Femur (tissue), 1 donor: ENCODE data around the gene KIF2C.
"Not testable (repeated sequence)": the region's sequence is repeated elsewhere in the genome, so short reads cannot be mapped to it uniquely, and the experiment has no call there.

Source experiments
- DNase-seq: peaks from one replicate; pipeline ENCODE4 v3.0.0-alpha.2; 2017

Gene KIF2C

DNA sequence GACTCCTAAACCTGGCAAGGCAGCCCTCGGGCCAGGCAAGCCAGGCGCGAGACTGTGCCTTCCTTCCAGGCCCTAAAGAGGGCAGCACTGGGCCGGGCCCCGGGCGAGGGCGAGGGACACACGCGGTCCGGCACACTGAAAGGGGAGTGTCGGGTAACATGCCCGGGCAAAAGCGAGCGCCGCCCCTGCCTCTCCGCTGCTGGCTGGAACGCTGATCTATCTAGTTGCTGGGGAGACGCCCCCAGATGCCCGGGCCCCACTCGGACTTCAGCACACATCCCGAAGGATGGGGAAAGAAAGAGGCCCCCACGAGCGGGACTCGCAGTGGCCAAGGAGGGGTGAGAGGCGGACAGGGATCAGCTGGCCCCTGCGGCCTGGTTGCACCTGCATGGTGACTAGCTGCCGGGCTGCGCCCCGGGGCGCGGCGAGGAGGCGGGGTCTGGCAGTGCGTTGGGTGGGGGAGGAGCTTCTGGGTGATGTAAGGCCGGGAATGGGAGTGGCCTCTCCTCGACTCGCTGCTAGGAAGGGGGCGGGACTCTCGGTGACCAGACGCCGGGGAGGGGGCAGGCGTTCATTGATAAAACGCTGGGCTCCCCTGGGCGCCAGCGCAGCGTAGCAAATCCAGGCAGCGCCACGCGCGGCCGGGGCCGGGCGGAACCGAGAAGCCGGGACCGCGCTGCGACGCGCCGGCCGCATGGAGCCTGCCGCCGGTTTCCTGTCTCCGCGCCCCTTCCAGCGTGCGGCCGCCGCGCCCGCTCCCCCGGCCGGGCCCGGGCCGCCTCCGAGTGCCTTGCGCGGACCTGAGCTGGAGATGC, 60.3 kb downstream of the KIF2C start, which contains the start of gene PLK3:
Gene PLK3 (plus strand): TSS at position 608 of the 815 bp plus-strand sequence. CDS start 87 bp downstream, at position 695.
- peak; percentile 99 for DNase-seq

DNA sequence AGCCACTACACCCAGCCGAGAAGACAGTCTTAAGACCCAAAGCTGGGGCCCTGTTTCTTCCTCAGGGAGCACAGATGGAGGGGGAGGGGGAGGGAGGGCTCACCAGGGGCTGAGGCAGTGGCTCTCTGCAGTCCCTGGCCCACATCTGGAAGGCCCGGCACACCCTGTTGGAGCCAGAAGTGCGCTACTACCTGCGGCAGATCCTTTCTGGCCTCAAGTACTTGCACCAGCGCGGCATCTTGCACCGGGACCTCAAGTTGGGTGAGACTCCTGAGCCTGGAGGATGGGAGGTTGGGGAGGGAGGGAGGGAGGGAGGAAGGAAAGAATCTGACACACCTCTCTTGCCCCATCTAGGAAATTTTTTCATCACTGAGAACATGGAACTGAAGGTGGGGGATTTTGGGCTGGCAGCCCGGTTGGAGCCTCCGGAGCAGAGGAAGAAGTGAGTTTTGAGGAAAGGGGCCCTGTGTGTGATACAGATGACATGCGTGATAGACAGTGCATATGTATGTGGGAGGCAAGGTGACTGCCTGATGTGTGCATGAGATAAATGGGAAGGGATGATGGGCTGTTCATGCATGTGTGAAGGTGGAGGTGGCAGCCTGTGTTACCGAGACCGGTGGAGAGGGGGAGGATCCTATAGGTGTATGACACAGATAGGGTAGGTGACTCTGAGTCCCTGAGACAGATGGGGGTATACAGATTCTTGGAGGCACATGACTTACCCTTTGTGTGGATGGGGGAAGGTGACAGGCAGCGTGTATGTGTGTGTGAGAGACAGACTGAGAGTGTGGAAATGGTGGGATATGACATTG, 62.1 kb downstream of the KIF2C start:
- no peak for DNase-seq

DNA sequence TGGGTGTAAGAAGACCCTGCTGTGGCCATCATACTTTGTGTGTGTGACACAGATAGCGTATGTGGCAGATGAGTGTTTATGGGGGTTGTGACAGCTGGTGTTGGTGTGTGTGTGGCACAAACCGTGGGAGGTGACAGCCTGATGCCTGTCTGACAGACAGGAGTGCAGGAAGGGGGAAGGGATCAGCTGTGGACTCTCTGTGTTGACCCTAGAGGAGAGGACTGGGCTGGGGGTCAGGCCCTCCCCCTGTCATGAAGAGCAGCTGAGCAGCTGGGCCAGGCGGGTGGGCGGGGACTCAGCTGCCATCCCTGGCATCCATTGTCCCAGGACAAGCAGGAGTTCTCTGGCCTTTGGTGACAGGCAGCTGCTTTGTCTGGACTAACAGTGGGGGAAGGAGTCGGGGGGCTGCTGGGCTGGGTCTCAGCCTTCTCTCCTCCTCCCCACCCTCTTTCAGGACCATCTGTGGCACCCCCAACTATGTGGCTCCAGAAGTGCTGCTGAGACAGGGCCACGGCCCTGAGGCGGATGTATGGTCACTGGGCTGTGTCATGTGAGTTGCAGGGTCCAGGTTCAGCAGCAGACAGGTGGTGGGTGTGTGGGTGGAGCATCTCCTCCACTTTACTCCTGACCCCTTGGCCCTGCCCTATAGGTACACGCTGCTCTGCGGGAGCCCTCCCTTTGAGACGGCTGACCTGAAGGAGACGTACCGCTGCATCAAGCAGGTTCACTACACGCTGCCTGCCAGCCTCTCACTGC, 62.8 kb downstream of the KIF2C start:
- peak; percentile 74 for DNase-seq

DNA sequence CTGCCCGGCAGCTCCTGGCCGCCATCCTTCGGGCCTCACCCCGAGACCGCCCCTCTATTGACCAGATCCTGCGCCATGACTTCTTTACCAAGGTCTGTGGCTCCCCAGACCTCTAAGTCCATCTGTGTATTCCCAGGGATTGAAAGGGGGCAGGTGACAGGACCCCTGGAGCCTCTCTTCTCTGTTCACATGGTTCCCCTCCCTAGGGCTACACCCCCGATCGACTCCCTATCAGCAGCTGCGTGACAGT, 63.4 kb downstream of the KIF2C start:
- DNase-seq: no peak

DNA sequence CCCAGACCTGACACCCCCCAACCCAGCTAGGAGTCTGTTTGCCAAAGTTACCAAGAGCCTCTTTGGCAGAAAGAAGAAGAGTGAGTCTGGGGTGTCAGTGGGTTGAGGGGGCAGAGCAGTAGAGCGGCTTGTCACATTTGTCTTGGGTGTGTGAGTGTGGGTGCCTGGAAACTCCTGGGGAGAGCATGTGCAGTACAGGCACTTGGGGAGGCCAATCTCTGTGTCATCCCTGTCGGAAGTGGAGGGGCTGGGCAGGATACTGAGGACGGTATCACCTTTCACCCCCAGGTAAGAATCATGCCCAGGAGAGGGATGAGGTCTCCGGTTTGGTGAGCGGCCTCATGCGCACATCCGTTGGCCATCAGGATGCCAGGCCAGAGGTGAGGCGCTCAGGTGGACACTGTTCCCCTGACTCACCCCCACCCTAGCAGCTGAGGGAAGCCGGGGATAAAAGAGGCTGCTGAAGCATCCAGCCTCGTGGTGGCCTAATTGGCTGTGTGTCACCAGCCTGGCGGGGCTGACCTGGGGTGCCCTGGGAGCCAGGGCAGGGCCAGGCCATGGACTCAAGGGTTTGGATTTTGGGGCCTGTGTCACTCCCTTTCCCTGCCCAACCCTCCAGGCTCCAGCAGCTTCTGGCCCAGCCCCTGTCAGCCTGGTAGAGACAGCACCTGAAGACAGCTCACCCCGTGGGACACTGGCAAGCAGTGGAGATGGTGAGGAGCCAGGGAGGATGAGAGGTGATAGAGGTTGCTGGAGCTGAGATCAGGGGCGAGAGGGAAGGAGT, 63.9 kb downstream of the KIF2C start:
- DNase-seq: no peak

DNA sequence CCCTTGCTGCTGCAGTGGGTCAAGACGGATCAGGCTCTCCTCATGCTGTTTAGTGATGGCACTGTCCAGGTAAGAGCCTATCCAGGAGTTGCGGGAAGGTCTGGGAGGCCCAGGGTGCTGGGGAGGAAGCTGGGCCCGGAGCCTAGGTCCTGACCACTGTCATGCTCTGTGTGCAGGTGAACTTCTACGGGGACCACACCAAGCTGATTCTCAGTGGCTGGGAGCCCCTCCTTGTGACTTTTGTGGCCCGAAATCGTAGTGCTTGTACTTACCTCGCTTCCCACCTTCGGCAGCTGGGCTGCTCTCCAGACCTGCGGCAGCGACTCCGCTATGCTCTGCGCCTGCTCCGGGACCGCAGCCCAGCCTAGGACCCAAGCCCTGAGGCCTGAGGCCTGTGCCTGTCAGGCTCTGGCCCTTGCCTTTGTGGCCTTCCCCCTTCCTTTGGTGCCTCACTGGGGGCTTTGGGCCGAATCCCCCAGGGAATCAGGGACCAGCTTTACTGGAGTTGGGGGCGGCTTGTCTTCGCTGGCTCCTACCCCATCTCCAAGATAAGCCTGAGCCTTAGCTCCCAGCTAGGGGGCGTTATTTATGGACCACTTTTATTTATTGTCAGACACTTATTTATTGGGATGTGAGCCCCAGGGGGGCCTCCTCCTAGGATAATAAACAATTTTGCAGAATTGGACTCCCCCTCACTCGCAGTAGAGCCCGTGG, 65.8 kb downstream of the KIF2C start:
- no peak for DNase-seq

DNA sequence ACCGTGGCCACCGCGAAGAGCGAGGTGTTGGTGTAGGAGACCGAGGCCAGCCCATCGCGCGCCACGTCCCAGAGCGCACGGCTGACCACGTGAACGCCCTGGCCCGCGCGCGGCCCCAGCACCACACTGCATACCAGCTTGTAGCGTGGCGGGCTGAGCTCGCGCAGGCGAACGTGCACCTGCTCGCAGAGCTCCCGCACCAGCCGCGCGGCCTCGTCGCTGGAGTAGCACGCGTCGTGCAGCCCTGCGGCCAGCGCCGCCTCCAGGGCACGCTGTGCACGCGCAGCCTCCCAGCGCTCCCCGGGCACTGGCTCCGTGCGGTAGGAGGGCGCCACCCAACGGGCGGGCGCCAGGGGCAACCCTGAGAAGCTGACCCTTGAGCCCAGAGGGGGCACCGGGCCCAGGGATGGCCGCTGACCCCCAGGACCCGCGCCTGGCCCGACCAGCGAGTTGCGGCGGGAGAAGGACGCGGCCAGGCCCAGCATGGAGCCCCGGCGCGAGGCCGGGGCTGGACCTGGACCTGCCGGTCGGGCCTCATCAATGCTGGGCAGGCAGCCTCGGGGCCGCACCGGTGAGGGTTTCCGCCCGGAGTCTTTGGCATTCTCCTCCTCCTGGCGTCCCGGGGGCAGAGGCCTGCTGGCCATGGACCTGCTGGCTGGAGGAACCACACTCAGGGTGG, 66.5 kb downstream of the KIF2C start:
- DNase-seq: no peak

DNA sequence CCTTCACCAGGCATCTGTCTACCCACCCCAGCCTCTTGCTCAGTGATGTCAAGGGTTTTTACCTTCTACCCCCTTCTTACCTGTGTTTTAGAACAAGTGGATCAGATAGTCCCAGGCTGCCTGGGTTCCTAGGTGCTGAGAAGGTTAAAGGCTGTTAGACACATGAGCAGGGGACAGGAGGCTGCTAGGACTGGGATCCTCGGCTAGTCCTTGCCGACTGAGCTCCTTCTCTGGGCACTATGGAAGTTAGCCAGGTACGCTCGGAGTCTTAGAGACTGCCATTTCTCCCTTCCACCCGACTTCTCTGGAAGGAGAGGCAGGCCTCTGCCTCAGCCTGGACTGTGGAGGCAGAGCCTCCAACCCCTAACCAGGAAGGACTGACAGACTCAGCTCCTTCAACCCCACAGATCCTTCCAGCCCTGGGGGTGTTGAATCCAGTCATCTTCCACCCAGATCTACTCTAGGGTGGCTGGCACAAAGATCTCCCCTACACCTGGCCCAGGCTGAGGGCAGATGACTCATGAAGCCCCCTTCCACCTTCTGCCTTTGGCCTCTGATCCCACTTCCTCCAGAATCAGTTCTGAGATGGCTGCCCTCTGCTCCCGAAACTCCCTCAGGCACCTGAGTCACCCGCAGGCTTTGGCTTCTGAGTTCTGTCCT, 67.2 kb downstream of the KIF2C start, which contains the start of gene DYNLT4:
Gene DYNLT4 (minus strand): TSS at position 648 of the 660 bp plus-strand sequence. CDS start 683 bp downstream, outside the sequence.
- no peak for DNase-seq

DNA sequence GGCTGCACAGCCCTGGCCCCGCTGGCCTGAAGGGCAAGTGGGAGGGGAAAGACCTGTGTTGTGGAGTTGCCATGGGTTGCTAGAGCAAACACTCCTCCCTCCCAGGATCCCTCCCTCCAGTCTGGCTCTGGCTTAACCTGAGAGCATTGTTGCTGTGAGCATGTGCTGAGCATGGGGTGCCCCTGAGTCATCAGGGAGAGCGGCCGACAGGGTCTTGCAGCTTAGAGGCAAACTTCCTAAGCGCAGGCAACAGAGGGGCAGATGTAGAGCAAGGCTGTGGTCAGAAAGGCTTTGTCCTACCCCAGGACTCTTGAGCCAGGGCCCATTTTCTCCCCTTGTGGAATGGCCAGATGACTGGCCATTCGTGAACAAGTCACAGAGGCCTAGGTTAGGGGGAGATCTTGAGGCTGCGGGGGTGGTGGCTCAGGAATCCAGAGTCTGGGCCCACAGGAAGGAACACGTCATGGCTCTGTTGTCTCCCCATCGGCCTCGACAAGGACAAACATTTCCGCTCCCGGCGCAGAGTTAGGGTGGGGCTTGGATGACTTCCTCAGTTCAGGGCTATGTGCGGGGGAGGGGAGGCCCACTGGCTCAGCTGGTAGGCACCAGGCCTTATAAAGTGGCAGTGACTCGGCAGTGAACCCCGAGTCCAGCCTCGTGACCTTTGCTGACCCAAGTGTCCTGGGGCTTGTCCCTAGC, 67.9 kb downstream of the KIF2C start:
- peak; percentile 96 for DNase-seq

DNA sequence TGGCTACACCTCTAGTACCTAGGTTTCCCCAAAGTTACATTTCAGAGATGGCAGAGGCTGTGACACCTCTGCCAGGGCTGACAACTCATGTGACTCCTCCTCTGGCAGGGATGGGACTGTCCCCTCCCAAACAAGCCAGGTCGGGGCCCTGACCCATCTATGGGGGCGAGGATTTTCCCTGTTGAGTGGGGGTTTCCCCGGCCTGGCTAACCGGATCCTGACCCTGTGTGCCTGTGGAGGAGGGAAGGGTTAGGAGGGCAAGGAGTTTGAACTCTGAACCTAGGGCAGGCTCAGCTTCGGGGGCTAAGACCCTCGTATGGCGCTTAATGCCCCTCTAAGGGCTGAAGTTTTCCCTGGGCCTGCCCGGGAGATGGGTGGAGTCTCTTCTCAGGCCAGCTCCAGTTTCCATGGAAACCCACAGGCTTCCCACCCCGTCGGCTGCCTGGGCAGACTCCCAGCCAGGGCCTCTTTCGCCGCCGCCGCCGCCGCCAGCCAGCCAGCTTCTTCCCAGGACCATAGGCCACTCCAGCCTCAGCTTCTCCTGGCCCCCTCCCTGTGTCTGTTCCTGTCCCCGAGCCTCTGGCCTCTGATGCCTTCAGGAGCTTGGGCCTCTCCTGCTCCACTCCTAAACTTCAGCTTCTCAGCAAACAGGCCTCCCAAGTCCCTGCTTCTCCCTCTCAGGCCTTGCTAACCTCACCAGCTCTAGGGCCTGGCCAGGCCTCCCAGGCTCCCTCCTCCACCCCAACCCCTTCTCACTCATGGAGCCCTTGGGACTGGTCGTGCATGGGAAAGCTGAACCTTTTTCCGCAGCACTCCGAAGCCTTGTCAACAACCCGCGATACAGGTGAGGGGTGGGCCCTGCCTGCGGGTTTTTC, 68.7 kb downstream of the KIF2C start, which contains the start of gene BTBD19:
Gene BTBD19 (plus strand): TSS at position 461 of the 875 bp plus-strand sequence. CDS start 298 bp downstream, at position 759.
- peak; percentile 95 for DNase-seq

DNA sequence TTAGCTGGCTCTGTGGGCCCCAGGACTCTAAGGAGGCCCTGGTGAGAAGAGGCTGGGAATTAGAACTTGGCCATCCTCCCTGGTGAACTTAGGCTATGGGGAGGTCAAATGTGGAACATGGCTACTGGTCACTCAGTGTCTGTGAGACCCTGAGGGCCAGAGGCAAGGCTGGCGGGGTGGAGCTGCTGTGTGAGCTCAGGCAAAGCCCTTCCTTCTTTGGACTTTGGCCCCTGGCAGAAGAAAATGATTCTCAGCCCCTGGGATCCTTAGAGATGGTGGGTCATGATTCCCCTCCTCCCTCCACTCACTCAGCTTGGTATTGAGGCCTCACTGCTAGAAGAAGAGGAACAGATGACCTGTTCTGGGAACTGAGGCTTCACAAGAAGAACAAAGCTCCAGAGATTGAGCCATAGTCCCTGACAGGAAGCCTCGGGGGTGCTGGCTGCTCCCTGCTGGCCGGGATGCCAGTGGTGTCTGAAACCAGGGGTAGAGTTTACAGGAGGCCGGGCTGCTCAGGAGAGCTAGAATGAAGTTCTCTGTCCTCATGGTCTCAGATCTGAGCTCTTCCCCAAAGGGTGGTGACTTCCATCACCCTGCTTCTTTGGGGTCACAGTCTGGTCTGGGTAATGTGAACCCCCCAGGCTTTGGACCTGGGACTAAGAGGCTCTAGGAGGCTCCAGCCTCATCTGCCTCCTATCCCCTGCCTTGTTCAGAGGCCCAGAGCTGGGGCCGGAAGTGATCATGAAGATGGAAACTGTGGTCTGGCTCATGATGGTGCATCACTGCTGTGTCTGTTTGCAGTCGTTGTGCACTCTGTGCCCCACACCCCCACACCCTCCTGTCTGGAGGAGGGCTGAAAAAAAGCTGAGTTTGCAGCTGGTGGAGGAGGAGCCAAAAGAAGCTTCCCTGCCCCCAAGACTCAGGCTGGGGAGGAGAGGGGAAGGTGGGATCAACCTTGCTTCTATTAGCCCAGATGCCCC, 69.6 kb downstream of the KIF2C start:
- DNase-seq: peak; percentile 81

DNA sequence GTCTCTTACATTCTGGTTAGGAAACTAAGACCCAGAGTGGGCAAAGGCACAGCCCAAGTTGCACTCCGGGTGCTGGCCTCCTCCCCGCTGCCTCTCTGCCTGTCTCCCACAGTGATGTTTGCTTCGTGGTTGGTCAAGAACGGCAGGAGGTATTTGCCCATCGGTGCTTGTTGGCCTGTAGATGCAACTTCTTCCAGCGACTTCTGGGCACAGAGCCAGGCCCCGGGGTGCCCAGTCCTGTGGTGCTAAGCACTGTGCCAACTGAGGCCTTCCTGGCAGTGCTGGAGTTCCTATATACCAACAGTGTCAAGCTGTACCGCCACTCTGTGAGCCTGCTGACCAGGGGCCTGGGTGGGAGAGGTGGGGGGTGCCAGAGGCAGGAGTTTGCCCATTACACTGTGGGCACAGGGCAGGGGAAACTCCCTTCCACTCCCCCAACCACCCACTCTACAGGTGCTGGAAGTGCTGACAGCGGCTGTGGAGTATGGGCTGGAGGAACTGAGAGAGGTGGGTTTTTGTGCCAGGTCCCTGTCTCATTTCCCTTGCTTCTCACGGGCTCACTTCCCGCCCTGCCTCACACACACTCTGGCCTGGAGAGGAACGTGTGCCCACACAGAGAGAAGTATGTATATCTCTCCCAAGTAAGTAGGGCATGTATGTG, 70.6 kb downstream of the KIF2C start:
- peak; percentile 56 for DNase-seq

DNA sequence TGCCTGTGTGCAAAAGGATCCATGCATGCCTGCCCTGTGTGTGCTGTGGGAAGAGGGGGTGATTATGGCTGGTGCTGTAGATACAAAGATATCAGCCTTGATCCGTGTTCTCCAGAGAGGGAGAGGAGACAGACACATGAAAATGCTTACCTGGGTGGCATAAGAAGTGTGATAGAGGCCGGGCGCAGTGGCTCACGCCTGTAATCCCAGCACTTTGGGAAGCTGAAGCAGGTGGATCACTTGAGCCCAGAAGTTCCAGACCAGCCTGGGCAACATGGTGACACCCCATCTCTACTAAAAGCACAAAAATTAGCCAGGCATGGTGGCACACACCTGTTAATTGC, 71.1 kb downstream of the KIF2C start:
- not testable (repeated sequence) for DNase-seq

DNA sequence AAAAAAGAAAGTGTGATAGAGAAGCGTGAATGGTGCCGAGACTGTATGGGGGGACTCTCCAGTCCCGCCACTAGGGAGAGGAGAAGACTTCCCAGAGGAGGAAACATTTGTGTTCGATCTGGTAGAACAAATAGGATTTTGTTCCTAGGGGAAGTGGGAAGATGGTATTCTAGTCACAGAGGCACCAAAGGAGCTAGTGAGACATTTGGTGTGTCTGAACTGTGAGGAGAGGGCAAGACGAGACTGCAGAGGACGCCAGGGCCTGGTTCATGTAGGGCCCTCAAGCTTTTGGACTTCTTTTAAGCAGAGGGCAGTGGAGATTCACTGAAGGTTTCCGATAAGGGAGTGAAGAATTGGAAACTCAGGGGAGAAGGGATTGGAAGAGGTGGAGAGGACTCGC, 71.6 kb downstream of the KIF2C start:
- DNase-seq: no peak

DNA sequence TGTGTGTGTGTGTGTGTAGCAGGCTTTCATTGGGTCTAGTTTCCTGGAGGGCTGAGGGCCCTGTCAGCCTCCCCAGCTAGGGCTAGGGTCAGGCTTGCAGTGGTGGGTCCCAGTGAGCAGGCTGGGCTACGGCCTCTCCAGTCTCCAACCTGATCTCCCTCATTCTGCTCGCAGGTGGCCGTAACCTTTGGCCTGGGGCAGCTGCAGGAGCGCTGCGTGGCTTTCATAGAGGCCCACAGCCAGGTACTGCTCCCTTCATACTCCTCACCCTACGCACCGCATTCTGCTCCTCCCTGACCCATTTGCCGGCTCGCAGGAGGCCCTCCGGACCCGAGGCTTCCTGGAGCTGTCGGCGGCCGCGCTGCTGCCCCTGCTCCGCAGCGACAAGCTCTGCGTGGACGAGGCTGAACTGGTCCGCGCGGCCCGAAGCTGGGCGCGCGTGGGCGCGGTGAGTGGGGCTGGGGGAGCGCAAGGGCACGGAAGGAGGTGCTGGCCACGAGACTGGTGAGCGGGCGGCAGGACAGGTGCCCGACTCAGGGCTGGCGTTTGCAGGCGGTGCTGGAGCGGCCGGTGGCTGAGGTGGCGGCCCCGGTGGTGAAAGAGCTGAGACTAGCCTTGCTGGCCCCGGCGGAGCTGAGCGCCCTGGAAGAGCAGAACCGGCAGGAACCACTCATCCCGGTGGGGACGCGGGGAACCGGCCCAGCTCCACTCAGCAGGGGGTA, 73.3 kb downstream of the KIF2C start:
- DNase-seq: peak; percentile 41

DNA sequence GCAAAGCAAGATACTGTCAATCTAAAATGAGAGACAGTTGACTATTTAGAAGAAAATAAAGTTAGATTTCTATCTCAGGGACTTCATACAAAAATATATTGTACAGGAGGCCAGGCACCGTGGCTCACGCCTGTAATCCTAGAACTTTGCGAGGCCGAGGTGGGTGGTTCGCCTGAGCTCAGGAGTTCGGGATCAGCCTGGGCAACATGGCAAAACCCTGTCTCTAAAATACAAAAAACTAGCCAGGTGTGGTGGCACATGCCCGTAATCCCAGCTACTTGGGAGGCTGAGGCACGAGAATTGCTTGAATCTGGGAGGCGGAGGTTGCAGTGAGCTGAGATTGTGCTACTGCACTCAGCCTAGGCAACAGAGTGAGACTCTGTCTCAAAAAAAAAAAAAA, 76.3 kb downstream of the KIF2C start:
- DNase-seq: not testable (repeated sequence)
